Neural progenitor cell (in vitro differentiated cells): ENCODE measurements around the gene TMPRSS6.

Experiments
- CTCF ChIP-seq: fragments of 200-600 bp; sonication (generic); IDR thresholded peaks from 2 replicates; pipeline ENCODE4 v1.5.1; 2017; ENCODE audit warnings: antibody characterized with exemption, mild to moderate bottlenecking
- EZH2 ChIP-seq: fragments of 200-600 bp; sonication (generic); IDR thresholded peaks from 2 replicates; pipeline ENCODE4 v1.6.1; 2017; ENCODE audit warnings: antibody characterized with exemption, mild to moderate bottlenecking, moderate library complexity
- EZH2phosphoT487 ChIP-seq: fragments of 200-600 bp; sonication (generic); IDR thresholded peaks from 2 replicates; pipeline ENCODE4 v1.6.1; 2017; ENCODE audit warnings: antibody characterized with exemption

- TF ChIP-seq CTCF (no peak), EZH2 (no peak), EZH2phosphoT487 (no peak)
Observed at GRCh38 chr22:37158963-37159290, 49.4 kb upstream of the TMPRSS6 start.
